A549 treated with GW870086 at 1 μM for 4 hours (cell line): ENCODE data around the gene ZNF267. TPM values are rescaled to one million over a fixed set of nuclear protein-coding genes. Genes with fewer than 3 reads are reported as not detected.

Experiments used
- total RNA-seq: library from RNA; stranded (reverse); fragments of 200-300 nt; extraction: Qiagen RNA extraction; gene quantifications from 5 replicates; pipeline ENCODE4 v1.2.3, GENCODE V29; 2022; ENCODE audit warnings: low read depth

The ZNF267 gene
- 5.9 to 10.2 TPM (median 8.5 TPM) in 5 replicates for total RNA-seq

DNA sequence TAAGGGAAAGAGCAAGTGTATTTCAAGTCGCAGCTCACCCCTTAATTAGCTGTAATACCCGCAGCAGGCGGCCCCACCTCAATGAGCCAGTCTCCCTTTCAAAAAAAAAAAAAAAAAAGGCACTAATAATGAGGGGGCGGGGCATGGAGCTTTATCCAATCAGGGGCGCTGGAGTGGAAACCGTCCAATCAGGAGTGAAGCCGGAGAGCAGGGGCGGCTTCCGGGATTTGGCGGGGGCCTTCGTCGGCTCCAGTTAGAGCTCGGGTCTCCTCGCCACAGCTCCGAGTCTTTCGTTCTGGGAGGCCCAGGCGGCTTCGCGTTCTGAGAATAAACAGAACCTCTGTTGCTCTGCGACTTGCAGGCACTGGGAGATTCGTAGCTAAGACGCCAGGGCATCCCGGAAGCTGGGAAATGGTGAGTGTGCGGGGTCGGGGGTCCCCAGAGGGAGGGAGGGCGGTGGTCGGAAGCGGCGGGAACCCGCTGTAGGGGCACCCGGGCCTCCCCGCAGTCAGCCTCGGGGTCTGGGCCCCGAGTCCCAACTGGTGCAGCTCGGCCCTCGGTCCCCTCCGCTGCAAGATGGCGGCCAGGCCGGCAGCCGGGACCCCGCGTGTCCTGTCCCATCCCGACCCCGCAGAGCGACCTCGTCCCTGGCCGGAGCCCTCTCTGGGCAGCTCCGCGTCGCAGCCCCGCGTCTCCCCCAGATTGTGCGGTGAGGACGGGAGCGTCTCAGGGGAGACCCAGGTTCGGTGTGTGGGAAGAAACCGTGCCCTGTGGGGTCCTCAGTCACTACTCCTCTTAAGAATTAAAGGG, at the start of gene ZNF267:
Gene ZNF267, plus strand, starts transcription at position 252 of the 810 bp plus-strand sequence. Its CDS starts 160 bp downstream, at position 412.

